ENCODE data around the gene ADAMTS14.

- TF ChIP-seq CTCF (IDR thresholded peaks at IDR 0.05) = no peak
- TF ChIP-seq POLR2A (IDR thresholded peaks at IDR 0.05) = no peak
Observed at GRCh38 chr10:70762441-70763175, 90.3 kb downstream of the ADAMTS14 start.
